Measurements from ENCODE around the gene PPP2R5A. TPM values are rescaled to one million over a fixed set of nuclear protein-coding genes. Genes with fewer than 3 reads are reported as not detected.

The PPP2R5A gene
- total RNA-seq, 1 donor from 2014 or later = 20.6 TPM

DNA sequence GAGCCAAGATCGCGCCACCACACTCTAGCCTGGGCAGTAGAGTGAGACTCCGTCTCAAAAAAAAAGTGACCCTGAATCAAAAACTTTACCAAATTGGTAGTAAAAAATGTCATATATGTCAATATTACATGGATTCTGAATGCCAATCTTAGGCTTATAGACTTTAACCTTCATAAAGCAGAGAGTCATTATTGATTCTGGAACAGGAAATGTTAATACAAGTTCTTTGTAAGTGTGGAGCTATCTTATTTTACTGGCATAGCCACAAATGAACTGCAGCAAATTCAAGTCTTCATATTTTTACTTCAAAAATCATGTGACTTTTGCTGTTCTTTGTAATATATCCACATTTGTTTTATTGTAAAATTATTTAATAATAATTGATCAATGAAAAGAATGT is 41.3 kb downstream of the PPP2R5A start:
- Mint-ChIP-seq H3K4me1 (ENCODE audit: unreplicated experiment) (no peaks in the 10 kb centered on the region), H3K27me3 (no peaks in the 10 kb centered on the region), H3K4me3 (no peak overlapping the region), H3K27ac (no peak overlapping the region), H3K9me3 (peaks cover 4% of the 10 kb centered on the region), H3K36me3 (peaks cover 10% of the 10 kb centered on the region)
- no peak for TF ChIP-seq CTCF (conservative IDR thresholded peaks at IDR 0.05)
- DNase-seq (ENCODE audit: extremely low spot score, unreplicated experiment) = no peak

GRCh38 chr1:212328248-212328647 is 43.0 kb downstream of the PPP2R5A start:
- Mint-ChIP-seq H3K27ac (no peak overlapping the region), H3K9me3 (peaks cover 2% of the 10 kb centered on the region), H3K4me3 (no peak overlapping the region), H3K36me3 (peaks cover 8% of the 10 kb centered on the region), H3K27me3 (no peaks in the 10 kb centered on the region), H3K4me1 (ENCODE audit: unreplicated experiment) (no peaks in the 10 kb centered on the region)
- no peak for TF ChIP-seq CTCF (conservative IDR thresholded peaks at IDR 0.05)
- no peak for DNase-seq (ENCODE audit: extremely low spot score, unreplicated experiment)

GRCh38 chr1:212329105-212329504 is 43.9 kb downstream of the PPP2R5A start:
- no peak for TF ChIP-seq CTCF (conservative IDR thresholded peaks at IDR 0.05)
- no peak for DNase-seq (ENCODE audit: extremely low spot score, unreplicated experiment)
- H3K4me3 Mint-ChIP-seq = no peak overlapping the region
- H3K4me1 Mint-ChIP-seq (ENCODE audit: unreplicated experiment) = no peaks in the 10 kb centered on the region
- H3K27ac Mint-ChIP-seq = no peak overlapping the region
- H3K36me3 Mint-ChIP-seq = peaks cover 15% of the 10 kb centered on the region
- H3K27me3 Mint-ChIP-seq = no peaks in the 10 kb centered on the region
- H3K9me3 Mint-ChIP-seq = no peaks in the 10 kb centered on the region

DNA sequence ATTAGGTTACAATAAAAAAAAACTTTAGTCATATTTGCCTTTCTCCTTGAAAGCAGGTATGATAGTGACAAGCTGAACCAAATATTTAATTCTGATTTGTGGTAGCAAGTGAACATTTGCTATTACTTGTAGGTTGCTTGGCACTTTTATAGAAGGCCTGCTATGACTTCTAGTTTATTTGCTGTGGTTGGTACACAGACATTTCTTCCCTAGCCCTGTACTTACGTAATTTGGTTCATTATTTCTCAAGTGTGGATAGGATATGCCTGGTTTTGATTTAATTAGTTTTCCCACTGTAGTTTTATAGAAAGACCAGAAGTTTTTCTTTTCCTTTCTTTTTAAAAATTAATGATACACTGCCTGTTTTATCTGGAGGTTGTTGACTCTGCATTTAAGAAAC is 55.9 kb downstream of the PPP2R5A start:
- Mint-ChIP-seq H3K27me3 (no peaks in the 10 kb centered on the region), H3K27ac (no peak overlapping the region), H3K36me3 (peaks cover 9% of the 10 kb centered on the region), H3K9me3 (no peaks in the 10 kb centered on the region), H3K4me1 (ENCODE audit: unreplicated experiment) (no peaks in the 10 kb centered on the region), H3K4me3 (no peak overlapping the region)
- no peak for DNase-seq (ENCODE audit: extremely low spot score, unreplicated experiment)
- TF ChIP-seq CTCF (conservative IDR thresholded peaks at IDR 0.05) = no peak

- no peaks in the 10 kb centered on the region for H3K9me3 Mint-ChIP-seq
- H3K4me1 Mint-ChIP-seq (ENCODE audit: unreplicated experiment) = no peaks in the 10 kb centered on the region
- H3K27me3 Mint-ChIP-seq = no peaks in the 10 kb centered on the region
- peaks cover 4% of the 10 kb centered on the region for H3K36me3 Mint-ChIP-seq
- no peak overlapping the region for H3K4me3 Mint-ChIP-seq
- no peak overlapping the region for H3K27ac Mint-ChIP-seq
- TF ChIP-seq CTCF (conservative IDR thresholded peaks at IDR 0.05) = no peak
- DNase-seq (ENCODE audit: extremely low spot score, unreplicated experiment) = no peak
Measured at GRCh38 chr1:212344905-212345304, 59.7 kb downstream of the PPP2R5A start.

GRCh38 chr1:212346601-212347000 is 61.4 kb downstream of the PPP2R5A start:
- no peak for DNase-seq (ENCODE audit: extremely low spot score, unreplicated experiment)
- H3K9me3 Mint-ChIP-seq = no peaks in the 10 kb centered on the region
- H3K4me3 Mint-ChIP-seq = no peak overlapping the region
- no peaks in the 10 kb centered on the region for H3K27me3 Mint-ChIP-seq
- TF ChIP-seq CTCF (conservative IDR thresholded peaks at IDR 0.05) = no peak
- peaks cover 8% of the 10 kb centered on the region for H3K36me3 Mint-ChIP-seq
- H3K27ac Mint-ChIP-seq = no peak overlapping the region
- no peaks in the 10 kb centered on the region for H3K4me1 Mint-ChIP-seq (ENCODE audit: unreplicated experiment)
